ENCODE measurements around the gene RBM6. TPM values are rescaled to one million over a fixed set of nuclear protein-coding genes. Genes with fewer than 3 reads are reported as not detected.

Gene RBM6
- total RNA-seq, 4 donors from 2014 or later: 106 to 182 (median 158) TPM

DNA sequence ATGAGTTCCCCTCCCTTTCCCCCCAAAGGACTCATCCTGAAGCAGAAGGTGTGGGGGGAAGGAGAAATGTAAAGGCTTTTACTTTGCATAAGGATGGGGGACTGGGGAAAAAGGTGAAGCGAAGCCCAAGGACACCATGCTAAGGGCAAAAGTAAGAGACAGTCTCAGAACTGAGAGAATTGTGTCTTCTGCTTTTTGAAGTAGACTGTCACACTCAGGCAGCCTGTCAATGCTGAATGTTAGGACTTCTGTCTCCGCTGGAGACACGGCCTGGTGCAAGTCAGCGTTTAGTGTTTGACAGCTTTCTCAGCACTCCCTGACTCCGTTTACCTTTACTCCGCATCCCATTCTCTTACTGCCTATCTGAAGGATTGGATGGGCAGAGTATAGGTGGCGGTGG, 162.6 kb downstream of the RBM6 start:
- DNase-seq (ENCODE audit: low spot score in 2 of 2): no peak
- no peak for TF ChIP-seq POLR2A (IDR thresholded peaks at IDR 0.05)
- TF ChIP-seq, protein P1, sequence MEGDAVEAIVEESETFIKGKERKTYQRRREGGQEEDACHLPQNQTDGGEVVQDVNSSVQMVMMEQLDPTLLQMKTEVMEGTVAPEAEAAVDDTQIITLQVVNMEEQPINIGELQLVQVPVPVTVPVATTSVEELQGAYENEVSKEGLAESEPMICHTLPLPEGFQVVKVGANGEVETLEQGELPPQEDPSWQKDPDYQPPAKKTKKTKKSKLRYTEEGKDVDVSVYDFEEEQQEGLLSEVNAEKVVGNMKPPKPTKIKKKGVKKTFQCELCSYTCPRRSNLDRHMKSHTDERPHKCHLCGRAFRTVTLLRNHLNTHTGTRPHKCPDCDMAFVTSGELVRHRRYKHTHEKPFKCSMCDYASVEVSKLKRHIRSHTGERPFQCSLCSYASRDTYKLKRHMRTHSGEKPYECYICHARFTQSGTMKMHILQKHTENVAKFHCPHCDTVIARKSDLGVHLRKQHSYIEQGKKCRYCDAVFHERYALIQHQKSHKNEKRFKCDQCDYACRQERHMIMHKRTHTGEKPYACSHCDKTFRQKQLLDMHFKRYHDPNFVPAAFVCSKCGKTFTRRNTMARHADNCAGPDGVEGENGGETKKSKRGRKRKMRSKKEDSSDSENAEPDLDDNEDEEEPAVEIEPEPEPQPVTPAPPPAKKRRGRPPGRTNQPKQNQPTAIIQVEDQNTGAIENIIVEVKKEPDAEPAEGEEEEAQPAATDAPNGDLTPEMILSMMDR (IDR thresholded peaks at IDR 0.05): no peak
- TF ChIP-seq EP300 (IDR thresholded peaks at IDR 0.05): no peak
- Histone ChIP-seq H3K27me3 (no peaks in the 10 kb centered on the region), H3K4me1 (no peaks in the 10 kb centered on the region), H3K4me3 (no peak overlapping the region), H3K27ac (no peak overlapping the region), H3K36me3 (peaks cover 7 to 100% (median 55%) of the 10 kb centered on the region in 3 donors), H3K9me3 (no peaks in the 10 kb centered on the region)
- 91 to 97% methylated on average over 7 of the region's 7 CpGs for WGBS, 2 donors

DNA sequence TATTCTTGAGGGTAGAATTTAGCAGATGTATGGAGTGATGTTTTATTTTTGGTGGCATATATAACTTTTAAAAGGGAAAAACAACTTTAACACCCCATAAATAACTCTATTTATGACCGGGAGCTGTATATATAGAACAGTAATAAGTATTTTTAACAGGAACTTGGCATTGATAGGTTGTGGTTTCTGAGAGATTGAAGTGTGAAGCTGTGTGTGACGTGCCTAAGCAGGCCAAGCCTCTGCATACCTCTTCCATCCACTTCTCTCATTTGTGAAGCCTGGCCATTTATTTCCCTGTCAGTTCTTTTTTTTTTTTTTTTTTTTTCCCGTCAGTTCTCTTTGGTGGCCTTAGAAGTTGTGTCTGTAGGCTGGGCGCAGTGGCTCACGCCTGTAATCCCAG, 171.8 kb downstream of the RBM6 start:
- H3K36me3 ChIP-seq: peaks cover 17 to 100% (median 90%) of the 10 kb centered on the region in 3 donors
- WGBS, 2 donors: 86% methylated on average over 5 of the region's 5 CpGs

DNA sequence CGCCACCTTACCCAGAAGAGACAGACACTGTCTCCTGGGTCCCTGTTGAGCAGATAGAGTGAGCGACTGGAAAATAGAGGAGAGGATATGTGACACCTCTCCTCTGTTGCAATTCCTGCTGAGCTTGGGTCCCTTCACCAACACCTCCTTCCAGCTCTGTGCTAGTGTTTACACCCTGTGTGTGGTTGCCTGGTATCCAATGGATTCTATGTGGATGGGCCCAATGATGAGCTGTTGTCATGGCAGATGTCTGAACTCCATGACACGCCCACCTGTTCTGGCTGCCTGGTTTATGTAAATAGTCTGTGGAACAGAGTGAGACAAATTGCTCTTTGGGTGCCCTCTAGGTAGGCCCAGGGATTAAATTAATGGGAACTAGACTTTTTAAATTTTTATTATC, 172.5 kb downstream of the RBM6 start:
- no peaks in the 10 kb centered on the region for H3K9me3 ChIP-seq
- TF ChIP-seq, protein P1 (IDR thresholded peaks at IDR 0.05): no peak
- no peaks in the 10 kb centered on the region for H3K4me1 ChIP-seq
- no peak for DNase-seq (ENCODE audit: low spot score in 2 of 2)
- H3K36me3 ChIP-seq: peaks cover 17 to 100% (median 90%) of the 10 kb centered on the region in 3 donors
- H3K27ac ChIP-seq: no peak overlapping the region
- no peak overlapping the region for H3K4me3 ChIP-seq
- WGBS, 2 donors: 89 to 92% methylated on average over 3 of the region's 3 CpGs
- no peaks in the 10 kb centered on the region for H3K27me3 ChIP-seq

More for the DNA sequence above, 171.8 kb downstream of the RBM6 start:
- H3K27ac ChIP-seq: no peak overlapping the region
- H3K4me3 ChIP-seq: no peak overlapping the region
- DNase-seq (ENCODE audit: low spot score in 2 of 2): no peak
- no peaks in the 10 kb centered on the region for H3K9me3 ChIP-seq
- no peak for TF ChIP-seq EP300 (IDR thresholded peaks at IDR 0.05)
- no peak for TF ChIP-seq POLR2A (IDR thresholded peaks at IDR 0.05)
- TF ChIP-seq, protein P1 (IDR thresholded peaks at IDR 0.05): no peak
- H3K4me1 ChIP-seq: no peaks in the 10 kb centered on the region
- H3K27me3 ChIP-seq: no peaks in the 10 kb centered on the region

DNA sequence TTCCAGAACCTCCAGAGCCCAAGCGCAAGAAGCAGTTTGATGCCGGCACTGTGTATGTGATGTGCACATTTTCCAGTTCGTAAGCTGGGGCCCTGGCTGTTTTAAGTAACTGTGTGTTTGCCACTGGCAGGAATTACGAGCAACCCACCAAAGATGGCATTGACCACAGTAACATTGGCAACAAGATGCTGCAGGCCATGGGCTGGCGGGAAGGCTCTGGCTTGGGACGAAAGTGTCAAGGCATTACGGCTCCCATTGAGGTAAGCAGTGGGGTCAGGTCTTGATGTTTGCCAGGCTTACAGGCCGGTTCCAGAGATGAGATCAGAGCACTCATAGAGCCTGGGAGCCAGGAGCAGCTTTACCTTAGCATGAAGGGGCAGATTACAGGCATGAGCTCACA, 177.2 kb downstream of the RBM6 start:
- H3K36me3 ChIP-seq: peaks cover 11 to 94% (median 67%) of the 10 kb centered on the region in 3 donors
- no peaks in the 10 kb centered on the region for H3K9me3 ChIP-seq
- 87 to 92% methylated on average over 8 of the region's 8 CpGs for WGBS, 2 donors
- no peak overlapping the region for H3K27ac ChIP-seq
- TF ChIP-seq POLR2A (IDR thresholded peaks at IDR 0.05) (no peak), EP300 (IDR thresholded peaks at IDR 0.05) (no peak)
- TF ChIP-seq, protein P1 (IDR thresholded peaks at IDR 0.05): no peak
- no peak overlapping the region for H3K4me3 ChIP-seq
- no peaks in the 10 kb centered on the region for H3K27me3 ChIP-seq
- no peak for DNase-seq (ENCODE audit: low spot score in 2 of 2)
- peaks cover 0 to 9% (median 0%) of the 10 kb centered on the region in 4 donors for H3K4me1 ChIP-seq

DNA sequence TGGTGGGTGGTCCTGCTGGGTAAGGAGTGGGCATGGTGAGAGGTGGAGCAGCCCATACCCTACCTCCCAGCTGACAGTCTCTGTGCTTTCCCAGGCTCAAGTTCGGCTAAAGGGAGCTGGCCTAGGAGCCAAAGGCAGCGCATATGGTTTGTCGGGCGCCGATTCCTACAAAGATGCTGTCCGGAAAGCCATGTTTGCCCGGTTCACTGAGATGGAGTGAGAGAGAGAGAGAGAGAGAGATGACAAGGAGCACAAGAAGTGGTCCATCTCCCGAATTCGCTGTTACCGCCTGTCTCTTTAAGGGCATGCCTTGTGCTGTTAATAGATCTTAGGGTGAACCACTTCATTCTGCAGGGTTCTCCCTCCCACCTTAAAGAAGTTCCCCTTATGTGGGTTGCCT, 178.3 kb downstream of the RBM6 start:
- H3K27me3 ChIP-seq: no peaks in the 10 kb centered on the region
- peaks cover 0 to 19% (median 0%) of the 10 kb centered on the region in 4 donors for H3K4me1 ChIP-seq
- peaks cover 11 to 83% (median 57%) of the 10 kb centered on the region in 3 donors for H3K36me3 ChIP-seq
- H3K9me3 ChIP-seq: no peaks in the 10 kb centered on the region
- DNase-seq (ENCODE audit: low spot score in 2 of 2): no peak
- TF ChIP-seq, protein P1 (IDR thresholded peaks at IDR 0.05): no peak
- no peak for TF ChIP-seq EP300 (IDR thresholded peaks at IDR 0.05)
- no peak for TF ChIP-seq POLR2A (IDR thresholded peaks at IDR 0.05)
- no peak overlapping the region for H3K27ac ChIP-seq
- WGBS, 2 donors: 90 to 92% methylated on average over 10 of the region's 10 CpGs
- H3K4me3 ChIP-seq: no peak overlapping the region

Data from tibial nerve (tissue), 4 donors.